Measurements from ENCODE around the gene NACAD.

The NACAD gene

DNA sequence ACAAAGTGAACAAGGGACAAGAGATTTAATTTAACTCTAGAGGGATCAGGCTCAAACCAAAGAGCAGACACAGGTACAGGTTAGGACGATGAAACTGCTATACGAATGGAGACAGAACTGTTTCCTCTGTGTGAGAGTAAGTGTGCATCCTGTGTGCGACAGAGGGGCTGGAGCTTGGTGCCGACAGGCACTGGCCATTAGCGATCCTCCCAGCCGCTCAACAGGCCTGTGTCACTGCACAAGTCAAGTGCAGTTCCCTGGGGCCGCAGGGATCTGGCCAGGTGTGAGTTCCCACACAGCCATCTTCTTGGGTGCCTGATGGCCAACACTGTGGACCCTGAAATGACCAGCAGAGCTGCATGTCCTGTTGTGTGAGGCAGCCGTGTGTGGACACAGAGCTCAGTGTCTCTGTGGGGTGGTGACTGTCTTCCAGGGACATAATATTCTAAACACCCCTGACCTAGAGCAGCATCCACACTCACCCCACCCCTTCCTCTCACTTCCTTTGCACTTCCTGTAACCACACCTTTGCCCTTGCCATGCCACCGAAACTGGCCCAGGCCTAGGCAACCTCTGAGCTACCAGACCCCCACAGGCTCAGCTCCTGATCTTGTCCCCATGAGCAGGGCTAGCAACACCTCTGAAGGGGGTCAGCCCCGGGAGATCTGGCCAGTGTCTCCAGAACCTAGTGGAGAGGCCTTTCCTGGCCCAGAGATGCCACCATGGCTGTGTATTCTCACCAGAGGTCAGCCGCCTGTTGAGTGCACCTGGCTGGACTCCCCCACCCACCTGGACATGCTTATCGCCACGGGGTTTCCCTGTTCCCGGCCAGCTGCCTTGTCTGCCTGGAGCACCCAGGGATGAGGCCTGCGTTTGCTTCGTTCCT is 34.4 kb upstream of the NACAD start:
- H3K36me3 ChIP-seq (ENCODE audit: control insufficient read depth in 2 of 2, insufficient read depth in 1 of 2, low read length in 2 of 2): no peaks in the 10 kb centered on the region
- H3K4me3 ChIP-seq (ENCODE audit: low read depth, low read length): no peak overlapping the region
- no peaks in the 10 kb centered on the region for H3K4me1 ChIP-seq (ENCODE audit: control insufficient read depth, insufficient read depth, low read length)
- ChIA-PET POLR2A (interaction anchor here (1.9 kb wide), 1 partner anchor 12 kb away, joined by 5 read pairs; the partner anchor contains the start of gene TBRG4), CTCF (interaction anchor here (3.1 kb wide), 1 partner anchor 12 kb away, joined by 11 read pairs; no protein-coding TSS in a partner anchor)
- TF ChIP-seq, protein P1, sequence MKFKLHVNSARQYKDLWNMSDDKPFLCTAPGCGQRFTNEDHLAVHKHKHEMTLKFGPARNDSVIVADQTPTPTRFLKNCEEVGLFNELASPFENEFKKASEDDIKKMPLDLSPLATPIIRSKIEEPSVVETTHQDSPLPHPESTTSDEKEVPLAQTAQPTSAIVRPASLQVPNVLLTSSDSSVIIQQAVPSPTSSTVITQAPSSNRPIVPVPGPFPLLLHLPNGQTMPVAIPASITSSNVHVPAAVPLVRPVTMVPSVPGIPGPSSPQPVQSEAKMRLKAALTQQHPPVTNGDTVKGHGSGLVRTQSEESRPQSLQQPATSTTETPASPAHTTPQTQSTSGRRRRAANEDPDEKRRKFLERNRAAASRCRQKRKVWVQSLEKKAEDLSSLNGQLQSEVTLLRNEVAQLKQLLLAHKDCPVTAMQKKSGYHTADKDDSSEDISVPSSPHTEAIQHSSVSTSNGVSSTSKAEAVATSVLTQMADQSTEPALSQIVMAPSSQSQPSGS (tag by site-specific recombination; IDR thresholded peaks at IDR 0.05; ENCODE audit: low read depth): no peak
- TF ChIP-seq ZNF624 (tag by site-specific recombination; IDR thresholded peaks at IDR 0.05) (no peak), ZNF768 (tag by site-specific recombination; IDR thresholded peaks at IDR 0.05) (no peak), ZBTB8A (tag by site-specific recombination; IDR thresholded peaks at IDR 0.05) (no peak), ZNF549 (tag by site-specific recombination; IDR thresholded peaks at IDR 0.05) (no peak), MEIS1 (CRISPR knock-in tag; IDR thresholded peaks at IDR 0.05; ENCODE audit: borderline replicate concordance) (no peak), ZNF214 (tag by site-specific recombination; IDR thresholded peaks at IDR 0.05; ENCODE audit: borderline replicate concordance) (no peak), ZNF785 (tag by site-specific recombination; IDR thresholded peaks at IDR 0.05) (no peak), ZNF776 (tag by site-specific recombination; IDR thresholded peaks at IDR 0.05; ENCODE audit: borderline replicate concordance) (no peak), ZFP37 (tag by site-specific recombination; IDR thresholded peaks at IDR 0.05) (no peak), ZNF138 (tag by site-specific recombination; IDR thresholded peaks at IDR 0.05; ENCODE audit: borderline replicate concordance) (no peak), PRDM1 (tag by site-specific recombination; IDR thresholded peaks at IDR 0.05) (no peak), ZNF707 (tag by site-specific recombination; IDR thresholded peaks at IDR 0.05) (no peak), KLF16 (tag by site-specific recombination; IDR thresholded peaks at IDR 0.05) (no peak)
- TF ChIP-seq, protein P2, sequence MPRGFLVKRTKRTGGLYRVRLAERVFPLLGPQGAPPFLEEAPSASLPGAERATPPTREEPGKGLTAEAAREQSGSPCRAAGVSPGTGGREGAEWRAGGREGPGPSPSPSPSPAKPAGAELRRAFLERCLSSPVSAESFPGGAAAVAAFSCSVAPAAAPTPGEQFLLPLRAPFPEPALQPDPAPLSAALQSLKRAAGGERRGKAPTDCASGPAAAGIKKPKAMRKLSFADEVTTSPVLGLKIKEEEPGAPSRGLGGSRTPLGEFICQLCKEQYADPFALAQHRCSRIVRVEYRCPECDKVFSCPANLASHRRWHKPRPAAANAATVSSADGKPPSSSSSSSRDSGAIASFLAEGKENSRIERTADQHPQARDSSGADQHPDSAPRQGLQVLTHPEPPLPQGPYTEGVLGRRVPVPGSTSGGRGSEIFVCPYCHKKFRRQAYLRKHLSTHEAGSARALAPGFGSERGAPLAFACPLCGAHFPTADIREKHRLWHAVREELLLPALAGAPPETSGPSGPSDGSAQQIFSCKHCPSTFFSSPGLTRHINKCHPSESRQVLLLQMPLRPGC (tag by site-specific recombination; IDR thresholded peaks at IDR 0.05): no peak
- TF ChIP-seq, protein P3, sequence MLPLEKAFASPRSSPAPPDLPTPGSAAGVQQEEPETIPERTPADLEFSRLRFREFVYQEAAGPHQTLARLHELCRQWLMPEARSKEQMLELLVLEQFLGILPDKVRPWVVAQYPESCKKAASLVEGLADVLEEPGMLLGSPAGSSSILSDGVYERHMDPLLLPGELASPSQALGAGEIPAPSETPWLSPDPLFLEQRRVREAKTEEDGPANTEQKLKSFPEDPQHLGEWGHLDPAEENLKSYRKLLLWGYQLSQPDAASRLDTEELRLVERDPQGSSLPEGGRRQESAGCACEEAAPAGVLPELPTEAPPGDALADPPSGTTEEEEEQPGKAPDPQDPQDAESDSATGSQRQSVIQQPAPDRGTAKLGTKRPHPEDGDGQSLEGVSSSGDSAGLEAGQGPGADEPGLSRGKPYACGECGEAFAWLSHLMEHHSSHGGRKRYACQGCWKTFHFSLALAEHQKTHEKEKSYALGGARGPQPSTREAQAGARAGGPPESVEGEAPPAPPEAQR (tag by site-specific recombination; IDR thresholded peaks at IDR 0.05): no peak
- TF ChIP-seq, protein P4, sequence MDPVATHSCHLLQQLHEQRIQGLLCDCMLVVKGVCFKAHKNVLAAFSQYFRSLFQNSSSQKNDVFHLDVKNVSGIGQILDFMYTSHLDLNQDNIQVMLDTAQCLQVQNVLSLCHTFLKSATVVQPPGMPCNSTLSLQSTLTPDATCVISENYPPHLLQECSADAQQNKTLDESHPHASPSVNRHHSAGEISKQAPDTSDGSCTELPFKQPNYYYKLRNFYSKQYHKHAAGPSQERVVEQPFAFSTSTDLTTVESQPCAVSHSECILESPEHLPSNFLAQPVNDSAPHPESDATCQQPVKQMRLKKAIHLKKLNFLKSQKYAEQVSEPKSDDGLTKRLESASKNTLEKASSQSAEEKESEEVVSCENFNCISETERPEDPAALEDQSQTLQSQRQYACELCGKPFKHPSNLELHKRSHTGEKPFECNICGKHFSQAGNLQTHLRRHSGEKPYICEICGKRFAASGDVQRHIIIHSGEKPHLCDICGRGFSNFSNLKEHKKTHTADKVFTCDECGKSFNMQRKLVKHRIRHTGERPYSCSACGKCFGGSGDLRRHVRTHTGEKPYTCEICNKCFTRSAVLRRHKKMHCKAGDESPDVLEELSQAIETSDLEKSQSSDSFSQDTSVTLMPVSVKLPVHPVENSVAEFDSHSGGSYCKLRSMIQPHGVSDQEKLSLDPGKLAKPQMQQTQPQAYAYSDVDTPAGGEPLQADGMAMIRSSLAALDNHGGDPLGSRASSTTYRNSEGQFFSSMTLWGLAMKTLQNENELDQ (tag by site-specific recombination; IDR thresholded peaks at IDR 0.05; ENCODE audit: low read depth): no peak
- TF ChIP-seq, protein P5, sequence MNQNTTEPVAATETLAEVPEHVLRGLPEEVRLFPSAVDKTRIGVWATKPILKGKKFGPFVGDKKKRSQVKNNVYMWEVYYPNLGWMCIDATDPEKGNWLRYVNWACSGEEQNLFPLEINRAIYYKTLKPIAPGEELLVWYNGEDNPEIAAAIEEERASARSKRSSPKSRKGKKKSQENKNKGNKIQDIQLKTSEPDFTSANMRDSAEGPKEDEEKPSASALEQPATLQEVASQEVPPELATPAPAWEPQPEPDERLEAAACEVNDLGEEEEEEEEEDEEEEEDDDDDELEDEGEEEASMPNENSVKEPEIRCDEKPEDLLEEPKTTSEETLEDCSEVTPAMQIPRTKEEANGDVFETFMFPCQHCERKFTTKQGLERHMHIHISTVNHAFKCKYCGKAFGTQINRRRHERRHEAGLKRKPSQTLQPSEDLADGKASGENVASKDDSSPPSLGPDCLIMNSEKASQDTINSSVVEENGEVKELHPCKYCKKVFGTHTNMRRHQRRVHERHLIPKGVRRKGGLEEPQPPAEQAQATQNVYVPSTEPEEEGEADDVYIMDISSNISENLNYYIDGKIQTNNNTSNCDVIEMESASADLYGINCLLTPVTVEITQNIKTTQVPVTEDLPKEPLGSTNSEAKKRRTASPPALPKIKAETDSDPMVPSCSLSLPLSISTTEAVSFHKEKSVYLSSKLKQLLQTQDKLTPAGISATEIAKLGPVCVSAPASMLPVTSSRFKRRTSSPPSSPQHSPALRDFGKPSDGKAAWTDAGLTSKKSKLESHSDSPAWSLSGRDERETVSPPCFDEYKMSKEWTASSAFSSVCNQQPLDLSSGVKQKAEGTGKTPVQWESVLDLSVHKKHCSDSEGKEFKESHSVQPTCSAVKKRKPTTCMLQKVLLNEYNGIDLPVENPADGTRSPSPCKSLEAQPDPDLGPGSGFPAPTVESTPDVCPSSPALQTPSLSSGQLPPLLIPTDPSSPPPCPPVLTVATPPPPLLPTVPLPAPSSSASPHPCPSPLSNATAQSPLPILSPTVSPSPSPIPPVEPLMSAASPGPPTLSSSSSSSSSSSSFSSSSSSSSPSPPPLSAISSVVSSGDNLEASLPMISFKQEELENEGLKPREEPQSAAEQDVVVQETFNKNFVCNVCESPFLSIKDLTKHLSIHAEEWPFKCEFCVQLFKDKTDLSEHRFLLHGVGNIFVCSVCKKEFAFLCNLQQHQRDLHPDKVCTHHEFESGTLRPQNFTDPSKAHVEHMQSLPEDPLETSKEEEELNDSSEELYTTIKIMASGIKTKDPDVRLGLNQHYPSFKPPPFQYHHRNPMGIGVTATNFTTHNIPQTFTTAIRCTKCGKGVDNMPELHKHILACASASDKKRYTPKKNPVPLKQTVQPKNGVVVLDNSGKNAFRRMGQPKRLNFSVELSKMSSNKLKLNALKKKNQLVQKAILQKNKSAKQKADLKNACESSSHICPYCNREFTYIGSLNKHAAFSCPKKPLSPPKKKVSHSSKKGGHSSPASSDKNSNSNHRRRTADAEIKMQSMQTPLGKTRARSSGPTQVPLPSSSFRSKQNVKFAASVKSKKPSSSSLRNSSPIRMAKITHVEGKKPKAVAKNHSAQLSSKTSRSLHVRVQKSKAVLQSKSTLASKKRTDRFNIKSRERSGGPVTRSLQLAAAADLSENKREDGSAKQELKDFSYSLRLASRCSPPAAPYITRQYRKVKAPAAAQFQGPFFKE (tag by site-specific recombination; IDR thresholded peaks at IDR 0.05; ENCODE audit: borderline replicate concordance): no peak
- TF ChIP-seq, protein P6, sequence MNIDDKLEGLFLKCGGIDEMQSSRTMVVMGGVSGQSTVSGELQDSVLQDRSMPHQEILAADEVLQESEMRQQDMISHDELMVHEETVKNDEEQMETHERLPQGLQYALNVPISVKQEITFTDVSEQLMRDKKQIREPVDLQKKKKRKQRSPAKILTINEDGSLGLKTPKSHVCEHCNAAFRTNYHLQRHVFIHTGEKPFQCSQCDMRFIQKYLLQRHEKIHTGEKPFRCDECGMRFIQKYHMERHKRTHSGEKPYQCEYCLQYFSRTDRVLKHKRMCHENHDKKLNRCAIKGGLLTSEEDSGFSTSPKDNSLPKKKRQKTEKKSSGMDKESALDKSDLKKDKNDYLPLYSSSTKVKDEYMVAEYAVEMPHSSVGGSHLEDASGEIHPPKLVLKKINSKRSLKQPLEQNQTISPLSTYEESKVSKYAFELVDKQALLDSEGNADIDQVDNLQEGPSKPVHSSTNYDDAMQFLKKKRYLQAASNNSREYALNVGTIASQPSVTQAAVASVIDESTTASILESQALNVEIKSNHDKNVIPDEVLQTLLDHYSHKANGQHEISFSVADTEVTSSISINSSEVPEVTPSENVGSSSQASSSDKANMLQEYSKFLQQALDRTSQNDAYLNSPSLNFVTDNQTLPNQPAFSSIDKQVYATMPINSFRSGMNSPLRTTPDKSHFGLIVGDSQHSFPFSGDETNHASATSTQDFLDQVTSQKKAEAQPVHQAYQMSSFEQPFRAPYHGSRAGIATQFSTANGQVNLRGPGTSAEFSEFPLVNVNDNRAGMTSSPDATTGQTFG (tag by site-specific recombination; IDR thresholded peaks at IDR 0.05; ENCODE audit: borderline replicate concordance): no peak
- no peaks in the 10 kb centered on the region for H3K9me3 ChIP-seq (ENCODE audit: control insufficient read depth, insufficient read depth, low read depth, low read length)
- no peak overlapping the region for H3K27ac ChIP-seq (ENCODE audit: extremely low read depth, low read depth, low read length)

Data from HEK293 (cell line).